Measurements from ENCODE around the gene COL3A1. TPM values are rescaled to one million over a fixed set of nuclear protein-coding genes. Genes with fewer than 3 reads are reported as not detected.

The COL3A1 gene
- total and polyA plus RNA-seq, 3 experiments from 2014 or later: 0.07 to 0.09 TPM; not detected in 1

GRCh38 chr2:189045836-189046235, 71.7 kb downstream of the COL3A1 start:
- CTCF ChIA-PET: no interaction called here
- H3K36me3 ChIP-seq (ENCODE audit: insufficient read depth, low read length): no peaks in the 10 kb centered on the region

GRCh38 chr2:189046320-189046719, 72.1 kb downstream of the COL3A1 start:
- ChIA-PET POLR2A (no interaction called here), CTCF (no interaction called here)
- no peak overlapping the region for H3K4me3 Mint-ChIP-seq
- Histone ChIP-seq H3K9me3 (ENCODE audit: low read length) (no peaks in the 10 kb centered on the region), H3K27me3 (ENCODE audit: insufficient read depth, low read length, poor library complexity, severe bottlenecking) (no peaks in the 10 kb centered on the region), H3K4me3 (ENCODE audit: low read length) (no peak overlapping the region), H3K4me1 (ENCODE audit: insufficient read depth, low read length) (no peaks in the 10 kb centered on the region), H3K27ac (ENCODE audit: low read depth, low read length) (no peak overlapping the region), H3K36me3 (ENCODE audit: insufficient read depth, low read length) (no peaks in the 10 kb centered on the region)
- no peaks in the 10 kb centered on the region for H3K4me1 Mint-ChIP-seq
- no peak for DNase-seq
- H3K36me3 Mint-ChIP-seq: no peaks in the 10 kb centered on the region
- no peak overlapping the region for H3K27ac Mint-ChIP-seq
- no peaks in the 10 kb centered on the region for H3K9me3 Mint-ChIP-seq
- H3K27me3 Mint-ChIP-seq: no peaks in the 10 kb centered on the region

More at GRCh38 chr2:189045836-189046235, 71.7 kb downstream of the COL3A1 start:
- no peak overlapping the region for H3K27ac ChIP-seq (ENCODE audit: low read depth, low read length)
- H3K4me1 ChIP-seq (ENCODE audit: insufficient read depth, low read length): no peaks in the 10 kb centered on the region
- POLR2A ChIA-PET: no interaction called here
- Mint-ChIP-seq H3K36me3 (no peaks in the 10 kb centered on the region), H3K4me1 (no peaks in the 10 kb centered on the region), H3K4me3 (no peak overlapping the region), H3K9me3 (no peaks in the 10 kb centered on the region), H3K27me3 (no peaks in the 10 kb centered on the region), H3K27ac (no peak overlapping the region)
- H3K9me3 ChIP-seq (ENCODE audit: low read length): no peaks in the 10 kb centered on the region
- H3K27me3 ChIP-seq (ENCODE audit: insufficient read depth, low read length, poor library complexity, severe bottlenecking): no peaks in the 10 kb centered on the region
- no peak overlapping the region for H3K4me3 ChIP-seq (ENCODE audit: low read length)
- DNase-seq: no peak

GRCh38 chr2:189047171-189047888, 73.2 kb downstream of the COL3A1 start:
- no peak overlapping the region for H3K27ac Mint-ChIP-seq
- H3K36me3 Mint-ChIP-seq: no peaks in the 10 kb centered on the region
- CTCF ChIA-PET: no interaction called here
- no peaks in the 10 kb centered on the region for H3K9me3 Mint-ChIP-seq
- Histone ChIP-seq H3K27ac (ENCODE audit: low read depth, low read length) (no peak overlapping the region), H3K4me1 (ENCODE audit: insufficient read depth, low read length) (no peaks in the 10 kb centered on the region), H3K36me3 (ENCODE audit: insufficient read depth, low read length) (no peaks in the 10 kb centered on the region), H3K4me3 (ENCODE audit: low read length) (no peak overlapping the region), H3K9me3 (ENCODE audit: low read length) (no peaks in the 10 kb centered on the region), H3K27me3 (ENCODE audit: insufficient read depth, low read length, poor library complexity, severe bottlenecking) (no peaks in the 10 kb centered on the region)
- POLR2A ChIA-PET: no interaction called here
- no peak overlapping the region for H3K4me3 Mint-ChIP-seq
- no peaks in the 10 kb centered on the region for H3K27me3 Mint-ChIP-seq
- no peaks in the 10 kb centered on the region for H3K4me1 Mint-ChIP-seq
- DNase-seq: no peak

DNA sequence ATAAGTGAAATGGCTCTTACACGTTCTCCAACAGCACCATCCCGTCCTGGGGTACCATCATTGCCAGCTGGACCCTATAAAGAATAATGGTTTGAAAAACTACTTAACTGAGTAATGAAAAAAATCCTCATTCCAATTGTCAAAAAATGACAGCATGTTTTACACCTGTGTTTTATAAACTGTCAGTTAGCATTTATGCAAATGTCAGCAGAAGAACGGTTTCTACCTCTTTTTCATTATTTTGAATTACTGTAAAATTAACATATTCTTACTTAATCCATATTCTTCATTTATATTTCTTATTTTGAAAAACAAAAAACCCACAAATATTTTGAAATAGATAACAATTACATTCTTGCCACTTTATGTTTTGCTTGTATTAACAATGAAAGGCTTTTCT, 74.0 kb downstream of the COL3A1 start:
- DNase-seq: no peak
- Mint-ChIP-seq H3K27me3 (no peaks in the 10 kb centered on the region), H3K9me3 (no peaks in the 10 kb centered on the region), H3K36me3 (no peaks in the 10 kb centered on the region), H3K27ac (no peak overlapping the region), H3K4me1 (no peaks in the 10 kb centered on the region), H3K4me3 (no peak overlapping the region)
- H3K9me3 ChIP-seq (ENCODE audit: low read length): no peaks in the 10 kb centered on the region
- POLR2A ChIA-PET: no interaction called here
- H3K27me3 ChIP-seq (ENCODE audit: insufficient read depth, low read length, poor library complexity, severe bottlenecking): no peaks in the 10 kb centered on the region
- CTCF ChIA-PET: no interaction called here
- no peak overlapping the region for H3K27ac ChIP-seq (ENCODE audit: low read depth, low read length)
- no peaks in the 10 kb centered on the region for H3K4me1 ChIP-seq (ENCODE audit: insufficient read depth, low read length)
- H3K36me3 ChIP-seq (ENCODE audit: insufficient read depth, low read length): no peaks in the 10 kb centered on the region
- H3K4me3 ChIP-seq (ENCODE audit: low read length): no peak overlapping the region

GRCh38 chr2:189049709-189050164, 75.6 kb downstream of the COL3A1 start:
- H3K9me3 ChIP-seq (ENCODE audit: low read length): no peaks in the 10 kb centered on the region
- peaks cover 0 to under 1% of the 10 kb centered on the region in 2 donors for H3K27me3 Mint-ChIP-seq
- H3K4me3 Mint-ChIP-seq: no peak overlapping the region
- no peaks in the 10 kb centered on the region for H3K36me3 Mint-ChIP-seq
- no peak overlapping the region for H3K27ac Mint-ChIP-seq
- CTCF ChIA-PET: no interaction called here
- no peaks in the 10 kb centered on the region for H3K27me3 ChIP-seq (ENCODE audit: insufficient read depth, low read length, poor library complexity, severe bottlenecking)
- no peaks in the 10 kb centered on the region for H3K4me1 ChIP-seq (ENCODE audit: insufficient read depth, low read length)
- no peak for DNase-seq
- H3K36me3 ChIP-seq (ENCODE audit: insufficient read depth, low read length): no peaks in the 10 kb centered on the region
- no peak overlapping the region for H3K27ac ChIP-seq (ENCODE audit: low read depth, low read length)
- no peaks in the 10 kb centered on the region for H3K4me1 Mint-ChIP-seq
- POLR2A ChIA-PET: interaction anchor here (0.6 kb wide), 1 partner anchor 10 kb away, joined by 5 read pairs; no protein-coding TSS in a partner anchor
- H3K4me3 ChIP-seq (ENCODE audit: low read length): no peak overlapping the region
- H3K9me3 Mint-ChIP-seq: no peaks in the 10 kb centered on the region

DNA sequence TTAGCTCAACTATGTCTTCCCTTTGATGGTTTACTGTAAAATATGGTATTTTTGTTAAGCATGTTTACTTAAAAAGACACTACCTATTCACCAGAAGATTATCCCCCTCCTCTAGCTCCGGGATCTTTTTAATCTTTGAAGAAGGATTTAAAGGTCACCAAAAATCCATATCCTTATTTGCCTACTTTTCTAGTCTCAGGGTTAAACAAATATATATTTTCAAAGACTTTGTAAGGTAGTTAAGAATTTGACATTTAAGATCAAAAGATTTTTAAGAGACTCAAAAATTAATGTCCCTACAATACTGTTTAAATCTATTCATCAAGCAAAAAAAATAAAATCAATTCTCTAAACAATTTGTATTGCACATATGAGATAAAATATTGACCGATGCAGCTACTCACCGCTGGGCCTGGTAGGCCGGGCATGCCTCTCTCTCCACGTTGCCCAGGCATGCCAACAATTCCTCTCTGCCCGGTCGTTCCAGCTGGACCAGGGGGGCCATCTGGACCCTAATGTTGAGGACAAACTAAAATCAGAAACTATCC, 76.1 kb downstream of the COL3A1 start:
- POLR2A ChIA-PET: no interaction called here
- Histone ChIP-seq H3K36me3 (ENCODE audit: insufficient read depth, low read length) (no peaks in the 10 kb centered on the region), H3K4me3 (ENCODE audit: low read length) (no peak overlapping the region), H3K27ac (ENCODE audit: low read depth, low read length) (no peak overlapping the region), H3K9me3 (ENCODE audit: low read length) (no peaks in the 10 kb centered on the region), H3K4me1 (ENCODE audit: insufficient read depth, low read length) (no peaks in the 10 kb centered on the region), H3K27me3 (ENCODE audit: insufficient read depth, low read length, poor library complexity, severe bottlenecking) (no peaks in the 10 kb centered on the region)
- CTCF ChIA-PET: no interaction called here
- no peaks in the 10 kb centered on the region for H3K4me1 Mint-ChIP-seq
- no peak overlapping the region for H3K27ac Mint-ChIP-seq
- H3K9me3 Mint-ChIP-seq: no peaks in the 10 kb centered on the region
- H3K4me3 Mint-ChIP-seq: no peak overlapping the region
- no peak for DNase-seq
- H3K27me3 Mint-ChIP-seq: peaks cover 0 to 2% of the 10 kb centered on the region in 2 donors
- no peaks in the 10 kb centered on the region for H3K36me3 Mint-ChIP-seq

- Histone ChIP-seq H3K4me1 (ENCODE audit: insufficient read depth, low read length) (no peaks in the 10 kb centered on the region), H3K9me3 (ENCODE audit: low read length) (no peaks in the 10 kb centered on the region), H3K27ac (ENCODE audit: low read depth, low read length) (no peak overlapping the region), H3K4me3 (ENCODE audit: low read length) (no peak overlapping the region), H3K36me3 (ENCODE audit: insufficient read depth, low read length) (no peaks in the 10 kb centered on the region), H3K27me3 (ENCODE audit: insufficient read depth, low read length, poor library complexity, severe bottlenecking) (no peaks in the 10 kb centered on the region)
- H3K27ac Mint-ChIP-seq: no peak overlapping the region
- peaks cover 0 to 2% of the 10 kb centered on the region in 2 donors for H3K27me3 Mint-ChIP-seq
- no peak for DNase-seq
- no peaks in the 10 kb centered on the region for H3K4me1 Mint-ChIP-seq
- no peaks in the 10 kb centered on the region for H3K9me3 Mint-ChIP-seq
- CTCF ChIA-PET: no interaction called here
- POLR2A ChIA-PET: no interaction called here
- no peaks in the 10 kb centered on the region for H3K36me3 Mint-ChIP-seq
- no peak overlapping the region for H3K4me3 Mint-ChIP-seq
Observed at GRCh38 chr2:189056200-189057106, 82.3 kb downstream of the COL3A1 start.

GRCh38 chr2:189057316-189057715, 83.1 kb downstream of the COL3A1 start:
- ChIA-PET CTCF (no interaction called here), POLR2A (no interaction called here)
- Histone ChIP-seq H3K27ac (ENCODE audit: low read depth, low read length) (no peak overlapping the region), H3K36me3 (ENCODE audit: insufficient read depth, low read length) (no peaks in the 10 kb centered on the region), H3K4me1 (ENCODE audit: insufficient read depth, low read length) (no peaks in the 10 kb centered on the region), H3K4me3 (ENCODE audit: low read length) (no peak overlapping the region), H3K27me3 (ENCODE audit: insufficient read depth, low read length, poor library complexity, severe bottlenecking) (no peaks in the 10 kb centered on the region), H3K9me3 (ENCODE audit: low read length) (no peaks in the 10 kb centered on the region)
- Mint-ChIP-seq H3K4me1 (no peaks in the 10 kb centered on the region), H3K4me3 (no peak overlapping the region), H3K27ac (no peak overlapping the region), H3K27me3 (peaks cover 0 to 2% of the 10 kb centered on the region in 2 donors), H3K9me3 (no peaks in the 10 kb centered on the region), H3K36me3 (no peaks in the 10 kb centered on the region)
- DNase-seq: no peak

Data from CD8-positive, alpha-beta memory T cell (primary cell).